SK-N-SH treated with all-trans-retinoic acid at 6 μM for 48 hours (cell line): ENCODE measurements around the gene PSD2.

Experiments
- ATAC-seq: fragments of 200-7000 bp; cut with Tn5 transposase; 3 replicates; pipeline ENCODE4 v1.9.1; 2020; ENCODE audit warnings: mild to moderate bottlenecking, moderate library complexity
- ARNTL ChIP-seq: fragments of 450-650 bp; formaldehyde crosslinking; IDR thresholded peaks from 2 replicates; pipeline ENCODE4 v1.5.0; 2020; ENCODE audit warnings: low read depth, mild to moderate bottlenecking, moderate library complexity, borderline replicate concordance
- BACH2 ChIP-seq: fragments of 250-450 bp; sonication (Bioruptor Pico); IDR thresholded peaks from 2 replicates; pipeline ENCODE4 v1.9.0; 2021; ENCODE audit warnings: mild to moderate bottlenecking, borderline replicate concordance
- CREB5 ChIP-seq: fragments of 250-450 bp; sonication (Bioruptor Pico); IDR thresholded peaks from 2 replicates; pipeline ENCODE4 v1.5.1; 2020; ENCODE audit warnings: low read depth, mild to moderate bottlenecking, moderate library complexity
- CSRNP3 ChIP-seq: fragments of 250-450 bp; sonication (Bioruptor Pico); IDR thresholded peaks from 2 replicates; pipeline ENCODE4 v1.5.1; 2021; ENCODE audit warnings: mild to moderate bottlenecking, moderate library complexity
- ESRRG ChIP-seq: fragments of 250-450 bp; sonication (Bioruptor Pico); IDR thresholded peaks from 2 replicates; pipeline ENCODE4 v1.6.1; 2021; ENCODE audit warnings: mild to moderate bottlenecking
- GLIS3 ChIP-seq: fragments of 250-450 bp; sonication (Bioruptor Pico); IDR thresholded peaks from 2 replicates; pipeline ENCODE4 v1.5.0; 2020; ENCODE audit warnings: mild to moderate bottlenecking, moderate library complexity
- ISL1 ChIP-seq: fragments of 250-450 bp; sonication (Bioruptor Pico); IDR thresholded peaks from 2 replicates; pipeline ENCODE4 v2.1.2; 2022; ENCODE audit warnings: mild to moderate bottlenecking, moderate library complexity
- OSR1 ChIP-seq: fragments of 250-450 bp; sonication (Bioruptor Pico); IDR thresholded peaks from 2 replicates; pipeline ENCODE4 v1.8.0; 2022; ENCODE audit warnings: moderate library complexity, mild to moderate bottlenecking, inconsistent platforms
- PATZ1 ChIP-seq: fragments of 250-450 bp; sonication (Bioruptor Pico); IDR thresholded peaks from 2 replicates; pipeline ENCODE4 v1.8.0; 2020; ENCODE audit warnings: mild to moderate bottlenecking, moderate library complexity, borderline replicate concordance
- POU6F1 ChIP-seq: fragments of 250-450 bp; sonication (Bioruptor Pico); IDR thresholded peaks from 2 replicates; pipeline ENCODE4 v1.8.0; 2021; ENCODE audit warnings: low read depth, mild to moderate bottlenecking, moderate library complexity, borderline replicate concordance
- PPARA ChIP-seq: fragments of 250-450 bp; sonication (Bioruptor Pico); IDR thresholded peaks from 2 replicates; pipeline ENCODE4 v1.5.0; 2020; ENCODE audit warnings: mild to moderate bottlenecking, borderline replicate concordance
- RARB ChIP-seq: fragments of 250-450 bp; sonication (Bioruptor Pico); IDR thresholded peaks from 2 replicates; pipeline ENCODE4 v1.8.0; 2021; ENCODE audit warnings: mild to moderate bottlenecking, moderate library complexity
- SNAI2 ChIP-seq: fragments of 250-450 bp; sonication (Bioruptor Pico); IDR thresholded peaks from 2 replicates; pipeline ENCODE4 v1.5.0; 2020; ENCODE audit warnings: mild to moderate bottlenecking, moderate library complexity
- TCF4 ChIP-seq: fragments of 250-450 bp; sonication (Bioruptor Pico); IDR thresholded peaks from 2 replicates; pipeline ENCODE4 v1.8.0; 2021; ENCODE audit warnings: mild to moderate bottlenecking, moderate library complexity, borderline replicate concordance
- TOX ChIP-seq: fragments of 250-450 bp; sonication (Bioruptor Pico); IDR thresholded peaks from 2 replicates; pipeline ENCODE4 v1.8.0; 2021; ENCODE audit warnings: mild to moderate bottlenecking, moderate library complexity, borderline replicate concordance
- TSHZ2 ChIP-seq: fragments of 250-450 bp; sonication (Bioruptor Pico); IDR thresholded peaks from 2 replicates; pipeline ENCODE4 v1.5.0; 2020; ENCODE audit warnings: mild to moderate bottlenecking, moderate library complexity
- ZC3H10 ChIP-seq: fragments of 250-450 bp; sonication (Bioruptor Pico); IDR thresholded peaks from 2 replicates; pipeline ENCODE4 v1.5.1; 2021; ENCODE audit warnings: mild to moderate bottlenecking, moderate library complexity
- ZFP3 ChIP-seq: fragments of 250-450 bp; sonication (Bioruptor Pico); IDR thresholded peaks from 2 replicates; pipeline ENCODE4 v1.5.0; 2020; ENCODE audit warnings: mild to moderate bottlenecking, moderate library complexity
- ZNF565 ChIP-seq: fragments of 450-650 bp; formaldehyde crosslinking; conservative IDR thresholded peaks from 2 replicates; pipeline ENCODE4 v1.5.0; 2020; ENCODE audit warnings: low read depth, mild to moderate bottlenecking, moderate library complexity
- ZNF8 ChIP-seq: fragments of 450-650 bp; formaldehyde crosslinking; IDR thresholded peaks from 2 replicates; pipeline ENCODE4 v1.5.0; 2020; ENCODE audit warnings: mild to moderate bottlenecking, moderate library complexity

Gene PSD2

GRCh38 chr5:139848508-139849100, 53.0 kb downstream of the PSD2 start:
- ATAC-seq = no peak

GRCh38 chr5:139849501-139849900, 53.9 kb downstream of the PSD2 start:
- TF ChIP-seq PATZ1 (CRISPR knock-in tag) = no peak
- no peak for TF ChIP-seq ARNTL (CRISPR knock-in tag)
- no peak for TF ChIP-seq ZNF8 (CRISPR knock-in tag)
- no peak for TF ChIP-seq BACH2 (CRISPR knock-in tag)
- no peak for TF ChIP-seq RARB (CRISPR knock-in tag)
- no peak for TF ChIP-seq POU6F1 (CRISPR knock-in tag)
- ATAC-seq = no peak

More at GRCh38 chr5:139848508-139849100, 53.0 kb downstream of the PSD2 start:
- TF ChIP-seq RARB (CRISPR knock-in tag) = no peak
- no peak for TF ChIP-seq ISL1
- no peak for TF ChIP-seq ZNF565 (CRISPR knock-in tag)
- TF ChIP-seq CREB5 = no peak
- TF ChIP-seq ZFP3 (CRISPR knock-in tag) = no peak
- TF ChIP-seq TOX = no peak
- TF ChIP-seq CSRNP3 (CRISPR knock-in tag) = no peak
- TF ChIP-seq GLIS3 (CRISPR knock-in tag) = no peak

- TF ChIP-seq TSHZ2 (CRISPR knock-in tag) (no peak), PATZ1 (CRISPR knock-in tag) (no peak), CSRNP3 (CRISPR knock-in tag) (no peak), OSR1 (CRISPR knock-in tag) (no peak), TOX (no peak), ESRRG (CRISPR knock-in tag) (no peak), GLIS3 (CRISPR knock-in tag) (no peak), ISL1 (no peak), PPARA (CRISPR knock-in tag) (no peak), ZNF565 (CRISPR knock-in tag) (no peak), SNAI2 (CRISPR knock-in tag) (no peak), TCF4 (CRISPR knock-in tag) (no peak), ZC3H10 (CRISPR knock-in tag) (no peak)
- ATAC-seq = no peak
Observed at GRCh38 chr5:139849942-139850341, 54.3 kb downstream of the PSD2 start.
